Tibial nerve (tissue), 4 donors: ENCODE results near the gene TMEM207.

Experiments
- EP300 ChIP-seq, 2 donors: sonication (generic); formaldehyde crosslinking; IDR thresholded peaks; one replicate each; pipeline ENCODE4 v1.6.1; 2017; ENCODE audit warnings: antibody characterized with exemption in 2 of 2, mild to moderate bottlenecking in 1 of 2
- POLR2A ChIP-seq, 2 donors: fragments of 450-650 bp; IDR thresholded peaks; one replicate each; pipeline ENCODE4 v1.6.1; 2017; ENCODE audit warnings: antibody characterized with exemption in 2 of 2, mild to moderate bottlenecking in 2 of 2, moderate library complexity in 2 of 2
- TF ChIP-seq, protein P1 (sequence below), 5 experiments: fragments of 200-600 bp in 3 of 5; fragments of 450-650 bp in 2 of 5; sonication (generic) in 3 of 5; IDR thresholded peaks; one replicate each; pipeline ENCODE4 v1.5.1; 2016 to 2019; ENCODE audit warnings: antibody characterized with exemption in 5 of 5, mild to moderate bottlenecking in 3 of 5, moderate library complexity in 2 of 5

DNA sequence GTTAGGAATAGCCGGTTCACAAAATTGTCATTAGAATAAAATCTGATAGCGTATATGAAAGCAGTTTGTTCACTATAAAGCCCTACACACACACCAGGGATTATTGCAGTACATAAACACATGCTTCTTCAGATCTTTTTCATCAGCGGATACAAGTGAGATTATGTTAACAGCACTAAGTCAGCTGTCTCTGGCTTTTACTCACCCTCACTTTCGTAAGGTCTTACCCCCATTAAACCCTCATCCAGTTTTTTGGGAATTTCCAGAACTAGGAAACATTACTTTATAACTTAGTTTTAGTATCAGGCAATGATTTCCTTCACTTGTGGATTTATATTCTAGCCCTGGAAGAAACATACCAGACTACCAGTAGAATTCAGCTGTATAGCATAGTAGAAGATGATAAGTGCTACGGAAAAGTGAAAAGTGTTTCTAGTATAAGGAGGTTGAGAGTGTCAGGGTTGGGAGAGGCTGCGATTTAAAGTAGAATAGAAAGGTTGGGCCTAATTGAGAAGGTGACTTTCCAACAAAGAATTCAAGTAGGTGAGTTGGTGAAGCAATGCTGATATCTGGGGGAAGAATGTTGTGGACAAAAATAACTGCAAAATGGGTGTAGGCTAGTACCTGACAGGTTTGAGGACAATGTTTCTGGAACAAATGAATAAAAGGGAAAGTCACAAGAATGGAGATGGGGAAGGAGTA is 22.7 kb downstream of the TMEM207 start:
- TF ChIP-seq POLR2A (IDR thresholded peaks at IDR 0.05) (no peak), EP300 (IDR thresholded peaks at IDR 0.05) (no peak)
- TF ChIP-seq, protein P1, sequence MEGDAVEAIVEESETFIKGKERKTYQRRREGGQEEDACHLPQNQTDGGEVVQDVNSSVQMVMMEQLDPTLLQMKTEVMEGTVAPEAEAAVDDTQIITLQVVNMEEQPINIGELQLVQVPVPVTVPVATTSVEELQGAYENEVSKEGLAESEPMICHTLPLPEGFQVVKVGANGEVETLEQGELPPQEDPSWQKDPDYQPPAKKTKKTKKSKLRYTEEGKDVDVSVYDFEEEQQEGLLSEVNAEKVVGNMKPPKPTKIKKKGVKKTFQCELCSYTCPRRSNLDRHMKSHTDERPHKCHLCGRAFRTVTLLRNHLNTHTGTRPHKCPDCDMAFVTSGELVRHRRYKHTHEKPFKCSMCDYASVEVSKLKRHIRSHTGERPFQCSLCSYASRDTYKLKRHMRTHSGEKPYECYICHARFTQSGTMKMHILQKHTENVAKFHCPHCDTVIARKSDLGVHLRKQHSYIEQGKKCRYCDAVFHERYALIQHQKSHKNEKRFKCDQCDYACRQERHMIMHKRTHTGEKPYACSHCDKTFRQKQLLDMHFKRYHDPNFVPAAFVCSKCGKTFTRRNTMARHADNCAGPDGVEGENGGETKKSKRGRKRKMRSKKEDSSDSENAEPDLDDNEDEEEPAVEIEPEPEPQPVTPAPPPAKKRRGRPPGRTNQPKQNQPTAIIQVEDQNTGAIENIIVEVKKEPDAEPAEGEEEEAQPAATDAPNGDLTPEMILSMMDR (IDR thresholded peaks at IDR 0.05) = no peak
